DLD1 (cell line): ENCODE data around the gene LRIG3.
"Not testable (repeated sequence)": the region's sequence is repeated elsewhere in the genome, so short reads cannot be mapped to it uniquely, and the experiment has no call there.

ENCODE experiments used
- in situ Hi-C: cut with HindIII; loops from 2 replicates; pipeline ENCODE4 v1.10.0; 2017; ENCODE audit warnings: low sequenced_read_pairs

Gene LRIG3

GRCh38 chr12:58920102-58920960, at the start of gene LRIG3:
LRIG3 (minus strand) TSS chr12:58920504; CDS start chr12:58920235, 269 bp downstream.
- in situ Hi-C loops, result no loop called here

GRCh38 chr12:58969237-58969636, 48.9 kb upstream of the LRIG3 start:
- in situ Hi-C loops, result no loop called here

- in situ Hi-C loops, result no loop called here
Measured at GRCh38 chr12:58967561-58967960, 47.3 kb upstream of the LRIG3 start.

- in situ Hi-C loops, result no loop called here
Measured at GRCh38 chr12:58966939-58967338, 46.6 kb upstream of the LRIG3 start.

GRCh38 chr12:58965568-58965967, 45.3 kb upstream of the LRIG3 start:
- in situ Hi-C loops, result no loop called here

GRCh38 chr12:58963844-58964243, 43.5 kb upstream of the LRIG3 start:
- in situ Hi-C loops, result no loop called here

GRCh38 chr12:58961906-58962305, 41.6 kb upstream of the LRIG3 start:
- in situ Hi-C loops, result no loop called here

- in situ Hi-C loops, result no loop called here
Measured at GRCh38 chr12:58961166-58961565, 40.9 kb upstream of the LRIG3 start.

- in situ Hi-C loops, result no loop called here
Measured at GRCh38 chr12:58959639-58960300, 39.5 kb upstream of the LRIG3 start.

GRCh38 chr12:58957298-58957697, 37.0 kb upstream of the LRIG3 start:
- in situ Hi-C loops, result no loop called here

- in situ Hi-C loops, result no loop called here
Measured at GRCh38 chr12:58955849-58956248, 35.5 kb upstream of the LRIG3 start.

- in situ Hi-C loops, result no loop called here
Measured at GRCh38 chr12:58954002-58954401, 33.7 kb upstream of the LRIG3 start.

GRCh38 chr12:58950739-58951100, 30.4 kb upstream of the LRIG3 start:
- in situ Hi-C loops, result no loop called here

- in situ Hi-C loops, result not testable (repeated sequence)
Measured at GRCh38 chr12:58949954-58950738, 29.8 kb upstream of the LRIG3 start.

- in situ Hi-C loops, result no loop called here
Measured at GRCh38 chr12:58943079-58943478, 22.8 kb upstream of the LRIG3 start.

GRCh38 chr12:58942345-58942744, 22.0 kb upstream of the LRIG3 start:
- in situ Hi-C loops, result no loop called here

GRCh38 chr12:58939399-58940100, 19.2 kb upstream of the LRIG3 start:
- in situ Hi-C loops, result no loop called here

- in situ Hi-C loops, result no loop called here
Measured at GRCh38 chr12:58938440-58938839, 18.1 kb upstream of the LRIG3 start.

GRCh38 chr12:58934528-58934927, 14.2 kb upstream of the LRIG3 start:
- in situ Hi-C loops, result no loop called here

GRCh38 chr12:58932806-58933681, 12.7 kb upstream of the LRIG3 start:
- in situ Hi-C loops, result no loop called here
